Measurements from ENCODE around the gene SMARCC1. TPM values are rescaled to one million over a fixed set of nuclear protein-coding genes. Genes with fewer than 3 reads are reported as not detected.

SMARCC1 gene
- total RNA-seq, 1 experiment from 2014 or later = 38.7 TPM

GRCh38 chr3:47635536-47635935 is 146.2 kb downstream of the SMARCC1 start:
- DNase-seq (ENCODE audit: low read depth) = no peak

- peak; percentile 24 for DNase-seq (ENCODE audit: low read depth)
These were observed 146.7 kb downstream of the SMARCC1 start for GRCh38 chr3:47634996-47635395.

DNA sequence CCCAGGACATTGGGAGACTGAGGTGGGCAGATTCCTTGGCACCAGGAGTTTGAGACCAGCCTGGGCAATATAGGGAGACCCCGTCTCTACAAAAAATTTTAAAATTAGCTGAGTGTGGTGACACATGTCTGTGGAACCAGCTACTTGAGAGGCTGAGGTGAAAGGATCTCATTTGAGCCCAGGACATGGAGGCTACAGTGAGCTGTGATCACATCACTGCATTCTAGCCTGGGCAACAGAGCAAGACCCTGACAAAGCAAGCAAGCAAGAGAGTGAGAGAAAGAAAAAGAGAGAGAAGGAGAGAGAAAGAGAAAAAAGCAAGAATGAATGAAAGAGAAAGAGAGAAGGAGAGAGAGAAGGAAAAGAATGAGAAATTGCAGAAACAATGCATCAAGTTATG is 150.9 kb downstream of the SMARCC1 start:
- DNase-seq (ENCODE audit: low read depth) = no peak

DNA sequence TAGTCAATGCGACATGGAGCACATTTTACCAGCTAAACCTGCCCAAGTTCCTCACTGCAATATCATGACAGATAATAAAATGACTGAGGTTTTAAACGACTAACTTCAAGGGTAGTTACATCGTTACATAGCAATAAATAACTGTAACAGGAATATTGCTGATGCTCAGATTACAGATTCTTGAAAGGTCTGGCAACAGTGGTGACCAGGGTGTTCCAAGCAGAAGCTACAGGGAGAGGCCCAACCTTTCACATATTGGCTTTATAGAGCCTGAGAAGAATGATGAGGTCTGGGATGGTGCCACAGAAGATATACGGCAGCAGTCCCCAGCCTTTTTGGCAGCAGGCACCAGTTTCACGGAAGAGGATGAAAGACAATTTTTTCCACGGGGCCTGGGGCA is 151.9 kb downstream of the SMARCC1 start:
- no peak for DNase-seq (ENCODE audit: low read depth)

GRCh38 chr3:47628426-47628825 is 153.3 kb downstream of the SMARCC1 start:
- no peak for DNase-seq (ENCODE audit: low read depth)

GRCh38 chr3:47622671-47623461 is 158.8 kb downstream of the SMARCC1 start:
- no peak for DNase-seq (ENCODE audit: low read depth)

DNA sequence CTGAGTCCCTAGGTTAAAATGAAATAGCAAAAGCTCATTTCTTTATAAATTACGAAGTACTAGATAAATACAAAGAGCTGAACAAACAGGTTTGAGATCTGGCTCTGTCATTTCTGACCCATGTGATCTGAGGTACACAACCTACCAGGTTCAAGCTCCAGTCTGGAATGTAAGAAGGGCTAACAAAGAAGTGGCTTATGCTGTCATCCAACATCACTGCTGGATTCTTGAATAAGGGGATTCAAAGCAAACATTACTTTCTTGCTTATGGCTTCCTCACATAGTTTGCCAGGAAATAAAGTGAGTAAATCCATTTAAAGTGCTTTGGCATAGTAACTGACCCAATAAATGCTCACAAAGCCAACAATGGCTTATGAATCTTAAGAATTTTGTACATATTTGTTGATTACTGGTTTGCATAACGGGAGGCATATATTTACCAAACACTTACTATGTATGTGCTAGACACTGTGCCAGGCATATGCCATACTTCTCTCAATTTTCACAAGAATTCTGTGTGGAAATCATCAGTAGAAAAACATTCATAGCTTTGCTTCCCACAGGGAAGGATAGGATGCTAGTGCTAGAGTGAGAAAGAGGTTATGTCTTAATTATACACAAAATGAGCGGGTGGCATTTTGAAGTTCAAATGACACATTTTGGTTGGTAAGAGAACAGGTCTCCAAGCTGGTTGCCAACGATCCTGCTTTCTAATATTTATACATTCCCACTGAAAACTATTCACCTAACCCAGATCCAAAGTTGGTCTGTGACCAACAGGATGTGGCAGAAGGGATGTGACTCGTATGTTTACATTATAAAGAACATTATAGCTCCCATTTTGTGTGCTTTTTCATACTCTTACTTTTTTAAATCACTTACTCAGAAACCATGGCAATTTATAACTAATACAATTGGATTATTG is 164.3 kb downstream of the SMARCC1 start:
- DNase-seq (ENCODE audit: low read depth) = no peak

DNA sequence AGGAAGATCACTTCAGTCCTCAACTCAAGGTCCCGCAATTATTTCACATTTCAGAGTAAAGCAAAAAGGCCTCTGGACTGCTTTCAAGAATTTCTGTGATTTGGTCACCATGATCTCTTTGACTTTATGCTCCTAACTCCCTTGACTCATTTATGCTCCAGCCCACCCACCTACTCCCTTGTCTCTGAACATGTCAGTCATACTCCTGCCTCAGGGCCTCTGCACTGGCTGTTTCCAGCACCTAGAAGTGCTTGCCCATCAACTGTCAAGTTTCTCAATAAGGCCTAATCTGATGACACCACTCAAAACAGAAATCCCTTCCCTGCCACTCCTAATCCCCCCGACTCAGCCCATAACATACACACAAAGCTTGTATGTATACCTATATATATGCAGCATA is 166.9 kb downstream of the SMARCC1 start:
- no peak for DNase-seq (ENCODE audit: low read depth)

GRCh38 chr3:47613722-47614121 is 168.0 kb downstream of the SMARCC1 start:
- no peak for DNase-seq (ENCODE audit: low read depth)

GRCh38 chr3:47612879-47613278 is 168.8 kb downstream of the SMARCC1 start:
- DNase-seq (ENCODE audit: low read depth) = no peak

- DNase-seq (ENCODE audit: low read depth) = peak; percentile 54
These were observed 169.5 kb downstream of the SMARCC1 start for GRCh38 chr3:47612178-47612577.

- no peak for DNase-seq (ENCODE audit: low read depth)
These were observed 170.1 kb downstream of the SMARCC1 start for GRCh38 chr3:47611576-47611975.

GRCh38 chr3:47610583-47610982 is 171.1 kb downstream of the SMARCC1 start:
- no peak for DNase-seq (ENCODE audit: low read depth)

DNA sequence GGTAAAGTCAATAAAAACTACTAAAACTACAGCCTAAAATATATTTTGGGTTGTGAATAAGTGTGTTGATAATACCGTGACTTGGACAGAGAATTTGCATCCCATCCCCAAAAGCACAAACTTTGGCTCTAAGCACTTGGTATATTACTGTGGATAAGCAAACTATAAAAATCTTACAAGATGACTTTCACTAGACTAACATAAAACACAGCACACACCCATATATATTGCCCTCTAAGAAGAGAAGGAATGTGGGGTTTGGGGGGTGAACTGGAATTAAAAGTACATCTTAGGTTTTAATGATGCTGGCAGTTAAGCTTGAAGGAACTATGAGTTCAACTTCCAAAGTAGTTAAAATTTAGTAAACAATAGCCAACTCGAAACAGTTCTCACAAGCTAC is 174.4 kb downstream of the SMARCC1 start:
- DNase-seq (ENCODE audit: low read depth) = no peak

GRCh38 chr3:47606165-47606564 is 175.5 kb downstream of the SMARCC1 start:
- DNase-seq (ENCODE audit: low read depth) = no peak

DNA sequence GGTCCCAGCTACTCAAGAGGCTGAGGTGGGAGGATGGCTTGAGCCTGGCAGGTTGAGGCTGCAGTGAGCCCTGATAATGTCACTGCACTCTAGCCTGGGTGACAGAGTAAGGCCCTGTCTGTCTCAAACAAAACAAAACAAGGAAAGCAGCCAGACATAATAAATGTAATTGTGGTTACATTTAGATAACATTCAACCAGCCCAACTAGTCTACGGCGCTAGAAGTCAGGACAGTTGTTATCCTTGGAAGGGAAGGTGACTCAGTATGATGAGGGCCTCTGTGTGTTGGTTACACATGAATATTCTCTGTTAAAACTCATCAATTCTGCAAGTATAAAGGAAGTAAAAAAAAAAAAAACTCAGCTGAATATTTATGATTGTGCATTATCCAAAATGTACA is 176.0 kb downstream of the SMARCC1 start:
- DNase-seq (ENCODE audit: low read depth) = no peak

GRCh38 chr3:47604145-47604544 is 177.5 kb downstream of the SMARCC1 start:
- no peak for DNase-seq (ENCODE audit: low read depth)

DNA sequence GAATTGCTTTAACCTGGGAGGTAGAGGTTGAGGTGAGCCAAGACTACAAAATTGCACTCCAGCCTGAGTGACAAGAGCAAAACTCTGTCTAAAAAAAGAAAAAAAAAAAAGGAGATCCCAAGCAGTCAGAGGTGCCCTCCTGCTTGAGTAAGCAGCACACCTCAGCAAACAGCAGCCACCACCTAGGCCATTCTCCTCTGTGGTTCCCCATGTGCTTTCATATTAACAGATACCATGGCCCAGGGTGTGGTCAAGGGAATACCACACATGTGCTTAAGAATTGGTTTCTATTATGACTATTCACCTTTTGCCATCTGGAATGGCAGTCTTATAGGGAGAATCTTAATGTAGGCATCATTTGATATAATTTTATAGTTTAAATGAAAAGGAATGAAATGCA is 178.4 kb downstream of the SMARCC1 start:
- DNase-seq (ENCODE audit: low read depth) = no peak

- no peak for DNase-seq (ENCODE audit: low read depth)
These were observed 180.4 kb downstream of the SMARCC1 start for GRCh38 chr3:47601281-47601680.

DNA sequence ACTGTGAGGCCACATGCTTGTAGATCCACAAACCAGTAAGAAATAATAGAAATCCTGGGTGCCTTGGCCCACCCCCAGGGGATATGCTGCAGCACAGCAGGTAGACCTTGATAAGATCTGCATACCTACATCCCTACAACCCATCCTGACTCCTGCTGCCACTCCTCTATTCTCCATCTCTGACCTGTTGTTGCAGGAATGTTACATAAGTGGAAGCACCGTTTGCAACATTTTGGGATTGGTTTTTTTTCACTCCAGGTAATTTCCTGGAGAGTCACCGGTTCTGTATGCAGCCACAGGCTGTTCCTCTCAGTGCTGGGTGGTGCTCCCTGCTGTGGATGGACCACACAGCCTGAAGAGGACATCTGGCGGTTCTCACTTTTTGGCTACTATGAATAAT is 186.9 kb downstream of the SMARCC1 start:
- no peak for DNase-seq (ENCODE audit: low read depth)

GRCh38 chr3:47592066-47592795 is 189.5 kb downstream of the SMARCC1 start:
- DNase-seq (ENCODE audit: low read depth) = no peak

- no peak for DNase-seq (ENCODE audit: low read depth)
These were observed 191.5 kb downstream of the SMARCC1 start for GRCh38 chr3:47590216-47590615.

Data from RPMI7951 (cell line).